Ramos (cell line): ENCODE data around the gene SIRT3.

Experiments used
- in situ Hi-C: fragments of 300-500 bp; cut with MboI; formaldehyde crosslinking; loops from one replicate; pipeline ENCODE4 v1.14.3; 2022; ENCODE audit warnings: low sequenced_read_pairs; ENCODE audit not compliant: unreplicated experiment

SIRT3 gene

GRCh38 chr11:235997-236773 lies at the start of gene SIRT3:
Gene SIRT3 (minus strand): TSS chr11:236342. CDS start chr11:236328, 14 bp downstream.
- in situ Hi-C loops, result no loop called here

GRCh38 chr11:285894-286220 lies 49.7 kb upstream of the SIRT3 start:
- in situ Hi-C loops, result no loop called here

- in situ Hi-C loops, result no loop called here
Measured at GRCh38 chr11:285021-285893, 49.1 kb upstream of the SIRT3 start.

GRCh38 chr11:284105-285020 lies 48.2 kb upstream of the SIRT3 start:
- in situ Hi-C loops, result no loop called here

- in situ Hi-C loops, result no loop called here
Measured at GRCh38 chr11:283405-284104, 47.4 kb upstream of the SIRT3 start.

GRCh38 chr11:282630-283360 lies 46.7 kb upstream of the SIRT3 start:
- in situ Hi-C loops, result no loop called here

- in situ Hi-C loops, result no loop called here
Measured at GRCh38 chr11:282171-282570, 46.0 kb upstream of the SIRT3 start.

GRCh38 chr11:281486-282161 lies 45.5 kb upstream of the SIRT3 start:
- in situ Hi-C loops, result no loop called here

- in situ Hi-C loops, result no loop called here
Measured at GRCh38 chr11:280706-281485, 44.8 kb upstream of the SIRT3 start.

GRCh38 chr11:279966-280705 lies 44.0 kb upstream of the SIRT3 start:
- in situ Hi-C loops, result no loop called here

GRCh38 chr11:279040-279965 lies 43.2 kb upstream of the SIRT3 start:
- in situ Hi-C loops, result no loop called here

GRCh38 chr11:278001-278951 lies 42.1 kb upstream of the SIRT3 start, which contains the start of gene NLRP6:
Gene NLRP6 (plus strand): TSS chr11:278407. CDS start chr11:278570, 163 bp downstream.
- in situ Hi-C loops, result no loop called here

- in situ Hi-C loops, result no loop called here
Measured at GRCh38 chr11:276219-276618, 40.1 kb upstream of the SIRT3 start.

GRCh38 chr11:272931-273198 lies 36.7 kb upstream of the SIRT3 start:
- in situ Hi-C loops, result no loop called here

- in situ Hi-C loops, result no loop called here
Measured at GRCh38 chr11:272195-272930, 36.2 kb upstream of the SIRT3 start.
